ENCODE measurements around the gene BRCA2. TPM values are rescaled to one million over a fixed set of nuclear protein-coding genes. Genes with fewer than 3 reads are reported as not detected.
A peak's percentile ranks its signal among the peaks of the same experiment; 100 is the strongest.

BRCA2 gene
- total and polyA plus RNA-seq, 9 of the 15 experiments (the other 6 are each of a cell fraction or from before 2014, with no cell fraction given), result 4.1 to 17.3 (median 5.8) TPM

GRCh38 chr13:32316501-32316900 is 1.2 kb downstream of the BRCA2 start:
- H3K4me2 ChIP-seq (ENCODE audit: insufficient read depth, low read length), result peak overlapping the region; percentile 89
- H3K27ac ChIP-seq (ENCODE audit: extremely low read depth, low read depth, low read length), result peak overlapping the region; percentile 92; the same call in 2 of the 3 replicates
- H3K36me3 ChIP-seq (ENCODE audit: control insufficient read depth, insufficient read depth, low read length), result peaks cover 24% of the 10 kb centered on the region; the same call in 2 of the 3 replicates
- WGBS (ENCODE audit: insufficient coverage, low coverage, missing lambda C conversion rate), result 23% methylated on average over 6 of the region's 6 CpGs
- no peaks in the 10 kb centered on the region for H3K9me1 ChIP-seq (ENCODE audit: control insufficient read depth, insufficient read depth, low read length)
- FAIRE-seq (no peak), ATAC-seq (no peak), DNase-seq (ENCODE audit: extremely low read depth in 1 of 4, low spot score in 3 of 4) (no peak)
- H3K9me3 ChIP-seq (replicated peaks; ENCODE audit: control insufficient read depth, insufficient read depth, low read depth, low read length), result no peaks in the 10 kb centered on the region
- POLR2A ChIA-PET, result interaction anchor here (1.2 to 1.5 kb wide), 2 partner anchors 11 to 46 kb away, joined by 3 read pairs; no protein-coding TSS in a partner anchor
- H4K20me1 ChIP-seq (replicated peaks; ENCODE audit: control insufficient read depth, insufficient read depth, low read length), result no peaks in the 10 kb centered on the region
- in situ Hi-C loops (cut with MboI), result loop anchor here (25.0 kb wide), 1 partner anchor 404 kb away; no protein-coding TSS in a partner anchor
- no peaks in the 10 kb centered on the region for H3K27me3 ChIP-seq (ENCODE audit: control insufficient read depth in 2 of 2, insufficient read depth in 2 of 2, low read length in 2 of 2)
- peak overlapping the region; percentile 50 for H3K4me3 ChIP-seq
- peak overlapping the region; percentile 21; the same call in 1 of the 2 replicates for H2AFZ ChIP-seq (ENCODE audit: low read depth, low read length)
- intact Hi-C loops (cut with micrococcal nuclease), result no loop called here
- peaks cover 0 to 7% of the 10 kb centered on the region in 2 experiments; a peak in 2 of 5 replicates for H3K4me1 ChIP-seq (replicated peaks in 1 of 2; ENCODE audit: control insufficient read depth in 2 of 2, insufficient read depth in 2 of 2, low read length in 2 of 2)
- H3K9ac ChIP-seq (ENCODE audit: insufficient read depth in 1 of 2, low read depth in 2 of 2, low read length in 2 of 2), result peak overlapping the region in 1 of 2 experiments; percentile 93; a peak in 2 of 4 replicates
- H3K79me2 ChIP-seq (ENCODE audit: control insufficient read depth, insufficient read depth, low read length), result peaks cover 20% of the 10 kb centered on the region
- BruUV-seq (replicated peaks), result no TSS peak
- CTCF ChIA-PET (ENCODE audit: low intra/inter-chr PET ratio), result no interaction called here
- no peak for TF ChIP-seq ZNF407 (IDR thresholded peaks at IDR 0.05; ENCODE audit: low read depth)
- TF ChIP-seq ZMIZ1 (IDR thresholded peaks at IDR 0.05; ENCODE audit: low read depth in 2 of 2, low read length in 2 of 2), result no peak
- TF ChIP-seq CC2D1A (IDR thresholded peaks at IDR 0.05), result no peak
- no peak for TF ChIP-seq ATF4 (CRISPR knock-in tag; IDR thresholded peaks at IDR 0.05)
- TF ChIP-seq RNF219 (CRISPR knock-in tag; IDR thresholded peaks at IDR 0.05), result no peak
- TF ChIP-seq PTTG1 (tag; IDR thresholded peaks at IDR 0.05; ENCODE audit: low read depth), result no peak
